Bone marrow (tissue), 2 donors: ENCODE results near the gene DNAAF8.

ENCODE experiments used
- DNase-seq, 2 donors: peaks; one replicate each; lab custom pipeline; 2025; lab: John Stamatoyannopoulos, UW

Gene DNAAF8

DNA sequence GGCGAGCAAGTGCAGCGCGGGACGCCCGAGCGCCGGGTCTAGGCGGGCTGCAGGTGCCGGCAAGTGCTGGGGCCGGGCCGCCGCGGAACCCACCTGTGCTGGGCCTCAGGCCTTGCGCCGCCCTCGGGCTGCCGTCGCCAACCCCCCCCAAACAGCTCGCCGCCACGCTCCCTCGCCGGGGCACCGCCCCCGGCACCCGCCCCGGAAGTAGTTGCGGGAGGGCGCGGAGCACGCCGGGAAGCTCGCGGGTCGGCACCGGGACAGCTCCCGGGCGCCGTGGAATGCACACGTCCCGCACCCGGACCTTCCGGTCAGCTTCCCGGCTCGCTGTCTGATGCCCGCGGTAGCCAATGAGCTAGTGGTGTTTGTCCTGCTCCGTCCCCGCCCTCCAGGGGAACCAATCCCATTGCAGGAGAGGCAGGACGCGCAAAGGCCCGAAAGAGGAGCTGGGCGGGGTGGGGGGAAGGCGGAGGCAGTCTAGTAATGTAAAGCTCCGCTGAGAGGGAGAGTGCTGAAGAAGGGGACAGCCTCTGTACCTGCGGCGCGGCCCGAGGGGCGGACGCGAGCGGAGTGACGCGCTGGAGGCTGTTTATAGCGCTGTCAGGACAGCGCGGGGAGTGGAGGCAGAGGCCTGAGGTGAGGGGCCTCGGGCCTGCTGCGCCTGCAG is at the start of gene DNAAF8, which contains the start of gene ANKS3:
TSS of gene DNAAF8 (plus strand) at position 475 of the 667 bp plus-strand sequence. CDS start 1,978 bp downstream, outside the sequence.
TSS of gene ANKS3 (minus strand) at position 209 of the 667 bp plus-strand sequence. CDS start 4,122 bp downstream, outside the sequence.
- DNase-seq, result peak; percentile 75

DNA sequence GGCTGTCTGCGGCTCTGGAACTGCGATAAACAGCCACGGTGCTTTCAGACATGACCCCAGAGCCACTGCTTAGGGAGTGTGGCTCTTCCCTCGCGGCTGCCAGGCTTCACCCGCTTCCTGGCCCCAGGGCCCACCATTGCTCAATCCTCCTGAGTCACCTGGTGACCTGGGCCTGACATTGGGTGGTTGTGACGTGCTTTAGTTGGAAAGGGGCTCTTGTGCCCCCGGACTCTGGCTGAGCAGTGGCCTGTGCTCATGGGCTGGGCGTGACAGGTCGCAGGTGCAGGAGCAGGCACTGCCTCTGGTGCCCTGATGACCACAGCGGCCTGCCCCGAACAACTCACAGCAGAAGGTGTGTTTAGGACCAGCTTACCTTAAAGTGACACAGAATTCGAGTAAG is 49.6 kb upstream of the DNAAF8 start:
- no peak for DNase-seq

DNA sequence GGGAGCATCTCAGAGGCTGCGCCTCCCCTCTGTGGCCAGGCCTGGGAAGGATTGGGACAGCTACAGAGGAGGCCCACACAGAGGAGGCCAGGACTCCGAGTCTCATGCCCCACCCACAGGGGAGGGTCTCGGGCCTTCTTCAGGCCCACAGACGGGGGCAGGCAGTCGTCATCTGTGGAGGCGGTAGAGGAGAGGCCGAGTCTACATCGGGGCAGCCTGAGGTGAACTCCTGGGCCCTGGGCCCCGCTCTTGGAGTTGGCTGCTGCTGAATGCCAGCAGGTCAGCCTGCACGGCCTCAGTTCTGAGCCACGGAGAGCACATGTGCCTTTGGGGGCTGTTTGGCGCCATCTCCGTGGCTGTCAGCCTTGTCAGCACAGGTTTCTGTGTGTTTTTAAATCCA is 49.0 kb upstream of the DNAAF8 start:
- DNase-seq, result no peak

DNA sequence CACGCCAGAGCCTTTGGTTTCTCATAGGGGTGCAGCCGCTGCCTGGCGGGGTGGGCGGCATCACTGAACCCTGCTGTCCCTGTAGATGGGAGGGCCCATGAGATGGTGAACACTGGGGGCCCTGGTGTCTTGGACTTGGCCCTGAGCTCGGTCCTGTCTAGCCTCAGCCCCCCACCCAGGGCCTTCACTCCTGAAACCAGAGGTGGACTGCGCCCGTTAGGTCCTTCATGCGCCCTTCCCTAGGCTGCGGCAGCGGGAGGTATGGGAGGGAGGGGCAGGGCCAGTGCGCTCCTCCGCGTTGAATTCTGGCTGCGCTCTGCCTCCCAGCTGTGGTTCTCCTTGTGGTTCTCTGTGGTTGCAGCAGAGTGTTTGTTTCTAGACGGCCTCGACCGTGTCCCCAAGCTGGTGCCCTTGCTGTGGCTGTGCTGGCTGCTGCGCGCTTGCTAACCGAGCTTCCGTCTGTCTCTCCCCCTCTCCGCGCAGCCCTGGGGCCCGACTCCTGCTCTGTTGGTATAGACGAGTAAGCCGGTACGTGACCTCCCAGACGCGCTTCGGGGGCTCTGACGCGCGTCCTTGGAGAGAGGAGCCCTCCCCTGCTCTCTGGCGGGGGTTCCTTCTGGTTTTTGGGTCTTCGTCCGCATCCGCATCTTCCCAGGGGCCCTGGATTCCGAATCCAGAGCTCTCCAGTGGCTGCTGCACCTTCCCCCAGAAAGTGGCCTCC is 48.4 kb upstream of the DNAAF8 start:
- no peak for DNase-seq

DNA sequence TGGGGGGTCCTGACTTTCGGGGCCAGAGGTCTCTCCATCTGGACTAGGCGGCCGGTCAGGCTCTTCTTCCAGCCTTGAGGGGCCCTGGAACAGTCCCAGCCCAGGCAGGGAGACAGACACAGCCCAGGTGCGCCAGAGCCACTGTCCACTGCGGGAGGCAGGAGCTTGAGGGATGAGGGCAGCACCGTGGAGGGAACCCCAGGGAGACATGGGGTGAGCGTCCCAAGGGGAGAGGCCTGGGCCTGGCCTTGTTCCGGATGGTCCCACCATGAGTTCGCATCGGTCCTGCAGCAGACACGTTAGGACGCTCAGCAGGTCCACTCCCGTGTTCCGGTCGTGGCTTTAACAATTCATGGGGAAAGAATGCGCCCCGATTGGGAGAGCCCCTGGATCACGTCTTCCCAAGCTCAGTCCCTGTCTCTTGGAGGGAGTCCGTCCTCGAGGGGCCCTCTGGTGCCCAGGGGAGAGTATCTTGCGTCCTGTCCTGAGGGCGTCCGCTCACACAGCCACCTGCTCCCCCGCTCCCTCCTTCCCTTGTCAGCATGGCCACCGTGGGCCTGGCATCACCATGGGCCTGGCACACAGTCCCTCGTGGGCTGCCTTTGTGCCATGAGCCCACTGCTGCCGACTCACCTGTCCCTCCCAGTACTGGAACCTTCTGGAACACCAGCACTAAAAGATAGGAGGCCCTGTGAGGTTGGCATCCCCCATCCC is 47.7 kb upstream of the DNAAF8 start:
- no peak for DNase-seq

DNA sequence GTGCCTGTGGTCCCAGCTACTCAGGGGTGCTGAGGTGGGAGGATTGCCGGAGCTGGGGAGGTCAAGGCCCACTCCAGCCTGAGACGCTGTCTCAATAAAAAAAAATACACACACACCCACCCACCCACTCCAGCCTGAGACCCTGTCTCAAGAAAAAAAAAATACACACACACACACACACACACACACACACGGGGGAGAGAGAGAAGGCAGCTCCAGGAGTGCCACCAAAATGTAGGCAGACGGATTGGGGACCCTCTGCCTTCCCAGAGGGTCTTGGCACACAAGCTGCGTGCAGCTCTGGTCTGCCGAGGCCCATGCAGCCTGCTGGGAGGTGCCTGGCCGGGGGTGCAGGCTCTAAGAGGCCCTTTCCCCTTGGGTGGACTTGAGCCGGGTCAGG is 46.9 kb upstream of the DNAAF8 start:
- no peak for DNase-seq

DNA sequence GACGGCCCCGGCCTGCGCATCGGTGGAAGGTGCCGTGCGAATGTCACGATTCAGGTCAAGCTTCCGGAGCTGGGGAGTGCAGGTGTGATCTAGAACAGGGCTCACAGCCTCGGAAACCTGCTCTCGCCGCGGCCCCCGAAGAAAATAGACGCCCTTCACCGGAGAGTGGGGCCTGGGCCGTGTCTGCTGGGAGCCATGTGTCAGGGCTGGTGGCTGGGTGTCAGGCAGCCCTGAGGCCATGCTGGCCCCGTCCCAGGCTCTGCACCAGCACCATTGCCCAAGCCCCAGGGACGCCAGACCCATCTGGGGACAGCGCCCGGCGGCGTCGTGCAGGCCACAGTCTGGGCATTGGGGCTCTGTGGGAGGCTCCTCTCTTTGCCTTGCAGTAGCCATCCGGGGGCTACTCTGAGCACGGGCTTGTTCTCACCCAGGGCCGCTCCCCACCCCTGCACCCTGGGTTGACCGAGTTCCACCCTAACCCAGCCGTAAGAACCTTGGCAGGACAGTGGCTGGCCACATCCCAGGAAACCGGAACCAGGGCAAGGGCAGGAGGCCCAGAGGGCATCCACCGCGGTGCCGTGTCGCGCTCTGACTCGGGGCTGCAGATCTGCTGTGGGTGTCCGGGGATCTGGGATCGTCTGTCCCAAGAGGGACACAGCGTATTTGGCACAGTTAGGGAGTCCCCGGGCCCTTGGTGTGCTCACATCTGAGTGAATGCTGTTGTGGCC is 46.2 kb upstream of the DNAAF8 start:
- DNase-seq, result no peak

DNA sequence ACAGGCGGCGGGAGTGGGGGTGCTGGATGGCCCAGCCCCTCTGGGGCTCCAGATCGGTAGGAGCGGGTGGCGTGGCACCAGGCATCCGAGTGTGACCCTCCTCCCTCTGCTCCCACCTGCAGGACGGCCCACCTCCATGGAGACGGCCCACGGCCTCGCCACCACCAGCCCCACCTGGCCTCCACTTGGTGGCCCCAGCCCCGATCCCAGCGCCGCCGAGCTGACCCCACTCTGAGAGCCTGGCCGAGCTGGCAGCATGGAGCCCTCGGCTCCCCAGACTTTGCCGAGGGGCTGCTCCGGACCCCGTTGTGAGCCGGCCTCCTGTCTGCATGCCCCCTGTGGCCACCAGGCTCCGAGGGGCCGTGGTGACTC is 45.7 kb upstream of the DNAAF8 start:
- DNase-seq, result no peak

DNA sequence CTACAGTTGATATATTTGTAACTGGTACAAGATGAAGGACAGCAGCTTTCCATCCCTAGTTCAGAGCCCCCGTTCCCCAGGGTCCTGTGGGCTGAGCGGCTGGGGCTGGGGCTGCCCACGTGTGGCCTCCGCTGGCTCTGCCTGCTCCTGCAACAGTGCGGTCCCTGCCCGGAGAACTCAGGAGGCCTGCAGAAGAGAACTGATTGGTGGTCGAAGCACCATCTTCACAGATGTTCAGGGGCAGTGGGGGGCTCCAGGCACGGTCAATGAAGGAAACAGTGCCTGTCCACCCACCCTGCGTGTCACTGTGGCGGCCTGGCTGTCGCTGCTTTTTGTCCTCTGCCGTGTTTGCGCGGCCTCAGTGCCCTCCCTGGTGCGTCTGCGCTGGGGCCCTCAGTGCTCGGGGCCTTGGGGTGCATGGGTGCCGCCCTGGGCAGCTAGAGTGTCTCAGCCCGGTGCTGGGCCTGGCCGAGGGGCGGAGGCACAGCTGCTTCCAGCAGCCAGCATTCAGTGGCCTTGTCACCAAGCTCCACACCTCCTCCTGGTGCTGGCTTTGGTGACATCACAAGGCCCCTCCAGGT is 45.2 kb upstream of the DNAAF8 start:
- DNase-seq, result no peak

DNA sequence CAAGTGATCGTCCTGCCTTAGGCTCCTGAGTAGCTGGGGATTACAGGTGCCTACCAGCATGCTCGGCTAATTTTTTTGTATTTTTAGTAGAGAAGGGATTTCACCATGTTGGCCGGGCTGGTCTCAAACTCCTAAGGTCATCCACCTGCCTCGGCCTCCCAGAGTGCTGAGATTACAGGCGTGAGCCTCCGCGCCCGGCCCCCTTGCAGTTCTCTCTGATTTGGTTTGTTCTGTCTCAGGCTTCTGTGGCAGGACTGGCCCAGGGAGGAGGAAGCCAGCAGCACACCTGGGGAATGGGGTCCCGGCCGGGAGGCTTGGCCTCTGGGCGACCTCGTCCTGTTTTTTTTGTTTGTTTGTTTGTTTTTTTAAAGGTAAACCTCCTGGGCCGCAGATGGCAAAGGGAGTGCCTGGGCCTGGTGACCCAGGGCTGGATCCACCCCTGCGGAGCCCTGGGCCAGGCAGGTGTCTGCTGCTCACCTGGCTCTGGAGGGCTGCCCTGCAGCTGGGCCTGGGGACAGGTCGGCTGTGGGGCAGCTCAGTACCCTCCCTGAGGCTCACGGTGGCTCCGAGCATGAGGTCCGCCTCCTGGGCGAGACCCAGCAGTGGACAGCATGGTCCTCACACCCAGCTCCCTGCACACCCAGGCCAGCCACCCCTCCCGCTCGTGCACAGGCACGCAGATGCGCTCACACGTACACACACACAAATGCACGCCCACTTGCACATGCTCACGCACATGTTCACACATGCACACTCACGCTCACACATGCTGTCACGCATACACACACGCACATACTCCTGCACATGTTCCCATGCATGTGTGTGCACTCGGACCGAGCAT is 44.3 kb upstream of the DNAAF8 start:
- DNase-seq, result no peak

DNA sequence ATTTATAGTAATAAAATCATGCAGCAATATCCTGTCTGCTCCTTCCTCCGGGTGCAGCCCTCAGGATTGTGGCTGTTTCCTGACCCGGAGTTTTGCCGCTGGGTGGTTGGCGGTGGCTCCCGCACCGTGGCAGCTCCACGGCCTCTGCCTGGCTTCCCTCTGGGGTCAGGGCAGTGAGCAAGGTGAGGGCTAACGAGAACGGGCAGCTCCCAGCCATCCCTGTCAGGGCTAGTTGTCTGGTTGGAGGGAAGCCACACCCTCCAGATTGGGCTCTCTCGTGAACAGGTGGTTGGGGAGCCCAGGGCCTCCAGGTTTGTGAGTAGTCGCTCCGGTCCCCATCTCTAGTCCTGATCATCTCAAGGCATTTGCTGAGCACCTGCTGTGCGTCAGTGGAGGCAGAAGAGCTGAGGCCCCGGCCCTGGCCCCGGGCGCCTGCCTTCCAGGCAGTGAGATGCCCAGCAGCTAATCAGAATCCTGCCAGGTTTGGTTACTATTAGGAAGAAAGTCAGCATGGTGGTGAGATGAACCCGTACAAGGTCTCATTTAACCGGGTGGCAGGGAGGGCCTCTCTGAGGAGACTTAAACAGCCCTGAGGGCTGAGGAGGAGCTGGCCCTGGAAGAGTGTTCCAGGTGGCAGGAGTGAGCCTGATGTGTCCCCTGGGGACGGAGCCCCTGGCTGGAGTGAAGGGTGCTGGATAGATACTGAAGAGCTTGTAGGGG is 43.2 kb upstream of the DNAAF8 start:
- no peak for DNase-seq

DNA sequence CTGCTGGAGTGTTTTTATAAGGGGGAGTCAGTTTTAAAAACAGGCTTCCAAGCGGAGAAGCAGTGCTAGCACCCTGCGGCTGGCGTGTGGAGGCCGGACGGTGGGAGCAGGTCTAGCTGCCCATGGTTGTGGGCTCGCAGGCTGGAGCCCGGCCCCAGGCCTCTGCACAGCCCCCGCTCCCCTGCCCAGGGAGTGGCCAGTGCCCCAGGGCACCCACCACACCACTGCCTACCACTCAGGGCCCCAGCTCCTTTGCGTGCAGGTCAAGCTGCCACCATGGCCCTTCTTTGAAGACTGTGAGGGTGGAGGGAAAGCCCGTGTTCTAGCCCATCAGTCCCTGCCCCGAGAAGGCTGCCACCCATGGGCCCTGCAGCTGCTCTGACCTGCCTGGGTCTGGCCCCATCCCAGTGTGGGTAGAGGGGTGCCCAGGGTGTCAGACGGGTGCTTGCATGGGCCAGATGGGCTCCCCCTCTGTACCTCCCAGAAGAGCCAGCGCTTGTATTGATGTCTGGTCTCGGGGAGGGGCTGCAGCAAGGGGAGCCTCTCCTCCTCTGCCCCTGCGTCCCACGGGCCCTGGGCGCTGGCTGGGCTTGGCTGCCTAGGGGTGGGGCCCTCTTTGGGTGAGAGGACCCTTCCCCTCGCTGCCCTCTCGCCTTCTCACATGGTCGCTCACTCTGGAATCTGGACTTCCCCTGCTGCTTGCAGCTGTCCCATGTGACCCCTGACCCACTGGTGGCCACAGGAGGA is 42.5 kb upstream of the DNAAF8 start:
- DNase-seq, result no peak

DNA sequence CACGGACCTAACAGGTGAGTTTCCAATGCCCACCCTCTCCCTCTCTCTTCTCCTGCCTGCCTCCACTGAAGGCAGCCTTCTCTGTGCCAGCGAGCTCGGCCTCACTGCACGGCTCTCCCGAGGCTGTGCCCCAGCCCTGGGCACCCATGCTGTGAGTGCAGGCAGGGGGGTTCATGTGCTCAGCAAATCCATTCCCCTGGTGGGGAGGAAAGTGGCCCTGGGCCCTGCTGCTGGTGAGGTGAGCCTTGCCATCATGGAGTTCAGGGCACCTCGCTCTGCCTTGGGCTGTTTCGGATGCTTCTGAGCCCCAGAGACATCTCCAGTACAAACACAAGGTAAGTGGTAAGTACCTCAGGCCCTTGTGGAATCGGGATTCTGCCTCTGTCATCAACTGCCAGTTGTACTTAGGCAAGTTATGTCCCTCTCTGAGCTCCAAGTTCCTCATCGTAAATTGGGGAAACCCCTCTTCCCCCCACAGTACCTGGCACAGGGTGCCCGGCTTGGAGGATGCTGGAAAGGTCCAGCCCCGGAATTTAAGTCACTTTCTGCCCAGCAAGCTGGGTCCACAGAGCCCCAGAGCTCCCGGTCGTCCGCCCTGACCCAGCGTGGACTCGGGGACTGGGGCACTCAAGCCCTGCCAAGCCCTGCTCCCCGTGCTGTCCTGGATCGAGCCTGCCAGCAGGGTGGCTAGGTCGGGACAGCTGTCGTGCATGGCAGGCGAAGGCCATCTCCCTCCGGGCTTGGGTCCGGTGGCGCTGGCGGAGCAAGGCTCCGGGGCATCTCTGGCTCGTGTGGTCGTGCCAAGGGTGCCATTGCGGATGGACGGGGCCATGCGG is 41.7 kb upstream of the DNAAF8 start:
- DNase-seq, result peak in 1 of 2 donors; percentile 44

DNA sequence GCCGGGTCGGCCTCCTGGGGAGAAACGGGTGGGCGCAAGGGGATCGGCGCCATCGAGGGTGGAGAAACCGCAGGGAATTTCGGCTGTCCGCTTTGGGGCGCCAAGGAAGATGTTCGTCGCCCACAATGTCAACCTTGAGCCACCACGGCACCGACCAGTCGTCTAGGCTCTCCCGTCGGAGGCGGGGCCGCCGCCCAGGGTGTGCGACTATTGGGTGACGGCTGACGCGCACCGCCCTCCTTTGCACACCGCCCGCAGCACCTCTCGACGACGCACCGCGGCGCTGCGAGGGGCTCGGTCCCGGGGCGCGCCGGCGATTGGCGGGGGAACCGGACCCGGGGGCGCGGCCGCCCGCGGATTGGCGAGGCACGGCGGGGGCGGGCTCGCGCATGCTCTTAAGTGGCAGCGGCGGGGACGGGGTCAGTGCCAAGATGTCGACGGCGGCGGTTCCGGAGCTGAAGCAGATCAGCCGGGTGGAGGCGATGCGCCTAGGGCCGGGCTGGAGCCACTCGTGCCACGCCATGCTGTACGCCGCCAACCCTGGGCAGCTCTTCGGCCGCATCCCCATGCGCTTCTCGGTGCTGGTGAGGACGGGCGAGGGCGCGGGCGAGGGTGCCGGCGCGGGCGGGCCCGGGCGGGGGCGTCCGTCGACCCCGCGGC is 40.9 kb upstream of the DNAAF8 start, which contains the start of gene NUDT16L1:
TSS of gene NUDT16L1 (plus strand) at position 267 of the 660 bp plus-strand sequence. CDS start at position 432, 165 bp downstream.
- DNase-seq, result peak; percentile 87 to 90

DNA sequence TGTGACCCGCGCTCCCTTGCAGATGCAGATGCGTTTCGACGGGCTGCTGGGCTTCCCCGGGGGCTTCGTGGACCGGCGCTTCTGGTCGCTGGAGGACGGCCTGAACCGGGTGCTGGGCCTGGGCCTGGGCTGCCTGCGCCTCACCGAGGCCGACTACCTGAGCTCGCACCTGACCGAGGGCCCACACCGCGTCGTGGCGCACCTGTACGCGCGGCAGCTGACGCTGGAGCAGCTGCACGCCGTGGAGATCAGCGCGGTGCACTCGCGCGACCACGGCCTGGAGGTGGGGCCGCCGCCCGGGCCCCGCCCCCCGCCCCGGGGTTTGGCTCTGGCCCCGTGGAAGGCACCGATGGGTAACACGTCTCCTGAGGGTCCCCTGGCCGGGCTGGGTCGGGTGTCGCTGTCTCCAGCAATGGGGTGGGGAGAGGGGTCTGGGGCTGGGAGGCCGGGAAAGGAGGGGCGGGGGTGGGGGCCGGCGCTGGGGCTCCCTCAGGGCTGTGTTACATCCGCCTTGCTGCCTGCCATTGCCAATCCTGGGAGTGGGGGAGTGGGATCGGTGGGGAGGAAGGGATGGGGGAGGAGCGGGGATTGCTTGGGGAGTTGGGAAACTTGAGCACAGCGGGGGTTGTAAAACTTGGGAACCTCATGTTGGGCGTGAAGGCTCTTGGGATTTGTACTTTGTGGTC is 40.2 kb upstream of the DNAAF8 start:
- DNase-seq, result no peak

DNA sequence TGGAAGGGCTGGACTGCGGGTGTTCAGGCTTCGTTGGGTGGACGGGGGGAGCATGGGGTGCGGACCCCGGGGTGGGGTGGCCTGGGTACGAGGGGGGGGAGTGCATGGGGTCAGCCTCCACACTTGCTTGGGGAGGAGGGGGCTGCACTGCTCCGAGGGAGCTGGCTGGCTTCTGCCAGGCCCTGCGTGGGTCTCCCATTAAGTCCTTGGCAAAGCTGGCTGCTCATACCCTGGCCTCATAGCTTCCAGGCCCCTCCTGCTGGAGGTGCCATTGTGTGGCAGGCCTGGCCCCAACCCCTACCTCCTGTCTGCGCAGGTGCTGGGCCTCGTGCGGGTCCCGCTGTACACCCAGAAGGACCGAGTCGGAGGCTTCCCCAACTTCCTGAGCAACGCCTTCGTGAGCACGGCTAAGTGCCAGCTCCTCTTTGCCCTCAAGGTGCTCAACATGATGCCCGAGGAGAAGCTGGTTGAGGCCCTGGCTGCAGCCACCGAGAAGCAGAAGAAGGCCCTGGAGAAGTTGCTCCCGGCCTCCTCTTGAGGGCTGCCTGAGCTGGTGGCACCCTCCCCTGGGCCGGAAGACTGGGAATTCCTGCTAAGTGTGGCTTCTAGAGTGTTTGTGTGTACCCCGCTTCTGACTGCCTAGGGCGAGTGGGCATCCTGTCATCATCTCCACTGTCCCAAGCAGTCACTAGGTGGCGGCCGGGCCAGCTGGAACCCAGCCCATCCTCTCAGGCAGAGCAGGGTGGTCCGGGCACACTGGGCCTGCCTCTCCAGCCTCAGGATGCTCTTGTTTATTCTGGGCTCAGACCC is 39.5 kb upstream of the DNAAF8 start:
- DNase-seq, result no peak
